CD4-positive, alpha-beta T cell treated with Interleukin-1 beta for 1 hour (primary cell): ENCODE data around the gene ARHGAP1.

Experiments used
- DNase-seq, 2 donors: peaks; one replicate each; pipeline ENCODE4 v3.0.0-alpha.2; 2020 to 2022

The ARHGAP1 gene

DNA sequence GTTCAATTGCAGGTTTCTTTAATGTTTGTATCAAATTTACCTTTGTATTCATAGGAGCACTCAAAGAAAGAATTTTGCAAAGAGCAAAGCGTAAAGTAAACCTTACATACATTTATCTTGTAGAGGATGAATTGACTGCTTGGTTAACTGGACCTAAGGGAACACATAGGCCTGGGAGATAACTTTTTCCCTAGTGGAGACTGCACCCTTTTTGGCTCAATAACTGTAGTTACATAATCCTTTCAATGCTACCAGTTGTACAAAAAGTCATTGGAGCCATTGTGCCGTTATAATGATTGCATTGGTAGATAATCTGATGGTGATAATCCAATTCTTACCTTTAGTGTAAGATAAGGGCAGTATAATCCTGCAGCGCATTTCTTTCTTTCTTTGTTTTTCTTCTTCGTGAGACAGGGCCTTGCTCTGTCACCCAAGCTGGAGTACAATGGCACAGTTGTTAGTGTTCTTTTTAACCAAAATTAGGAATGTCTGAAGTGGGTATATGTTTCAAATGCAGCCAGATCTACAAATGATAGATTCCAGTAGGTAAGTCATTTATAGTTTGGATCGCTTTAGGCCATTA is 64.8 kb downstream of the ARHGAP1 start:
- DNase-seq: no peak

DNA sequence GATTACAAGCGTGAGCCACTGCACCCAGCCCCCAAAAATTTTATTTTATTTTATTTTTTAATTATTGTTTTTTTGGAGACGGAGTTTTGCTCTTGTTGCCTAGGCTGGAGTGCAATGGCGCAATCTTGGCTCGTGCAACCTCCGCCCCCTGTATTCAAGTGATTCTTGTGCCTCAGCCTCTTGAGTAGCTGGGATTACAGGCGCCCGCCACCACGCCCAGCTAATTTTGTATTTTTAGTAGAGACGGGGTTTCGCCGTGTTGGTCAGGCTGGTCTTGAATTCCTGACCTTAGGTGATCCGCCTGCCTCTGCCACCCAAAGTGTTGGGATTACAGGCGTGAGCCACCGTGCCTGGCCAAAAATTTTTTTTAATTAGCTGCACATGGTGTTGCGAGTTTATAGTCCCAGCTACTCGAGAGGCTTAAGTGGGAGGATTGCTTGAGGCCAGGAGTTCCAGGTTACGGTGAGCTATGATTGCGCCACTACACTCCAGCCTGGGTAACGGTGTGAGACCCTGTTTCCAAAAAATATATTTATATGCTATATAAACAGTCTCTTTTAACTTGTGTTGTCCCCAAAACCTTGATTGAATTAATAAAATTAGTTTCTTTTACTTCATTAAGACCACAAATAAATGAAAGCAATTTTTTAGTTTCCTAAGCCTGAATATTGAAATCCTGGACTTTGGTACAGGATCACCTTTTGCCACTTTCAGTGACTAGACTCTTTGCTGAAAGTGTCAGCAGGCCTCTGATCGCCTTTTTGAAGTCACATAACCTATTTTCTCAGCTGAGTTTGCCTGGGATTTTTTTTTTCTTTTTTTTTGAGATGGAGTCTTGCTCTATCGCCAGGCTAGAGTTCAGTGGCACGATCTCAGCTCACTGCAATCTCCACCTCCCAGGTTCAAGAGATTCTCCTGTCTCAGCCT is 66.9 kb downstream of the ARHGAP1 start:
- no peak for DNase-seq

DNA sequence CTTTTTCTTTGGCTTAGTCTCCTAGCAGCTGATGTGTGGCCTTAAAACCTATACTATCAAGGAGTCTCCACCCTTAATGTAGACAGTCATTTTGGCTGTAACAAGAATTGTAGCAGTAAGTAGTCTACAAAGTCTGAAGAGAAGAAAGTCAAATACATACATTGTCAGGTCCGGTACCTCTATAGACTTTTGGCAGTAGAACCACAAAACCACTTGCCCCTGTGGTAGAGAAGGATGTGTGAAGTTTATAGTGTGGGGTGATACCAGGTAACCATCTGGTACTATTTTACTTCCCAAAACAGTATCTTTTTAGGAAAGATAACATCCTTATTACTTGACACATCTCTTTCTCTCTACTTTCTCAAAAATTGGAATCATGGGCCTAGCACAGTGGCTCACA is 67.9 kb downstream of the ARHGAP1 start:
- DNase-seq: no peak

GRCh38 chr11:46631676-46632075 is 68.7 kb downstream of the ARHGAP1 start:
- no peak for DNase-seq

DNA sequence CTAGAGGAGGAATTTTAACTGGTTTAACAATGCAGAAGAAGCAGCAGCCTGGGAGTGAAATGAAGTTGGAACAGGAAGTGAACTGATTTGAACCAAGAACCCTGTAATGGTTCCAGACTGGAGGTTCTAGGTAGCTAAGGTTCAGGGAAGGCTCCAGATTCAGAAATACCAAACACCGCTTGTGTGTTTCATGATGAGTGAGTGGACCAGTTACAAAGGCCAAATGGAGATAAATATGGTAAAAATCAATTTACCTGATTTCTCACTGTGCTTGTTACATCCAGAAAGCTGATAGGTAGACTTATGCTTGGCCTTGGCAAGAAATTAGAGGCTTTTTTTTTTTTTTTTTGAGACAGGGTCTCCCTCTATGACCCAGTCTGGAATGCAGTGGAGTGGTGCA is 70.2 kb downstream of the ARHGAP1 start:
- DNase-seq: no peak

- DNase-seq: no peak
Measured at GRCh38 chr11:46628961-46629360, 71.5 kb downstream of the ARHGAP1 start.
